A549 (cell line): Measurements from ENCODE around the gene XPOT. TPM values are rescaled to one million over a fixed set of nuclear protein-coding genes. Genes with fewer than 3 reads are reported as not detected.
A peak's percentile ranks its signal among the peaks of the same experiment; 100 is the strongest.

ENCODE experiments used
- CBX8 ChIP-seq: fragments of 200-600 bp; sonication (generic); IDR thresholded peaks from 2 replicates; pipeline ENCODE4 v1.6.1; 2016
- CTCF ChIP-seq: fragments of >200 bp; sonication (Bioruptor Twin); formaldehyde crosslinking; IDR thresholded peaks from 3 replicates; pipeline ENCODE4 v1.5.1; 2016
- EP300 ChIP-seq, 2 experiments: fragments of >200 bp; sonication (Bioruptor Twin); formaldehyde crosslinking; IDR thresholded peaks; 2 replicates in 1 of 2; 3 replicates in 1 of 2; pipeline ENCODE4 v1.6.1; 2016 to 2017
- ESRRA ChIP-seq: fragments of 150-350 bp; IDR thresholded peaks from 2 replicates; pipeline ENCODE4 v1.6.1; 2014; ENCODE audit warnings: mild to moderate bottlenecking, low read length, borderline replicate concordance
- FOSB ChIP-seq: fragments of 250-450 bp; sonication (Bioruptor Pico); IDR thresholded peaks from 2 replicates; pipeline ENCODE4 v1.5.0; 2020; ENCODE audit warnings: mild to moderate bottlenecking, moderate library complexity
- FOSL2 ChIP-seq, 2 experiments: fragments of 450-650 bp in 1 of 2; fragments of >200 bp in 1 of 2; sonication (Bioruptor Twin) in 1 of 2; formaldehyde crosslinking; IDR thresholded peaks; 2 replicates each; pipeline versions ENCODE4 v1.5.0 to v1.6.1; 2016 to 2020; ENCODE audit warnings: mild to moderate bottlenecking in 1 of 2, moderate library complexity in 1 of 2
- HDAC2 ChIP-seq: fragments of 200-600 bp; sonication (generic); IDR thresholded peaks from 2 replicates; pipeline ENCODE4 v1.6.1; 2016
- HES2 ChIP-seq: fragments of >200 bp; sonication (Bioruptor Twin); formaldehyde crosslinking; IDR thresholded peaks from 2 replicates; pipeline ENCODE4 v1.6.1; 2016
- HEYL ChIP-seq: fragments of 250-450 bp; sonication (Bioruptor Pico); IDR thresholded peaks from 2 replicates; pipeline ENCODE4 v1.8.0; 2021; ENCODE audit warnings: mild to moderate bottlenecking, moderate library complexity
- HOXA7 ChIP-seq: fragments of 250-450 bp; sonication (Bioruptor Pico); IDR thresholded peaks from 2 replicates; pipeline ENCODE4 v1.5.0; 2020; ENCODE audit warnings: mild to moderate bottlenecking, moderate library complexity
- HOXB13 ChIP-seq: fragments of 250-450 bp; sonication (Bioruptor Pico); IDR thresholded peaks from 2 replicates; pipeline ENCODE4 v1.5.0; 2020; ENCODE audit warnings: low read depth, mild to moderate bottlenecking, moderate library complexity
- HOXB5 ChIP-seq: fragments of 250-450 bp; sonication (Bioruptor Pico); IDR thresholded peaks from 2 replicates; pipeline ENCODE4 v1.5.0; 2020; ENCODE audit warnings: mild to moderate bottlenecking, moderate library complexity
- JUN ChIP-seq, 2 experiments: fragments of >200 bp; sonication (Bioruptor Twin); formaldehyde crosslinking; IDR thresholded peaks; 2 replicates in 1 of 2; 3 replicates in 1 of 2; pipeline ENCODE4 v1.6.1; 2016 to 2017
- JUNB ChIP-seq: fragments of >200 bp; sonication (Bioruptor Twin); formaldehyde crosslinking; IDR thresholded peaks from 2 replicates; pipeline ENCODE4 v1.6.1; 2016
- KDM1A ChIP-seq: fragments of 200-600 bp; sonication (generic); IDR thresholded peaks from 2 replicates; pipeline ENCODE4 v1.6.1; 2016; ENCODE audit warnings: low read depth, mild to moderate bottlenecking
- KDM5A ChIP-seq: fragments of 200-600 bp; sonication (generic); IDR thresholded peaks from 2 replicates; pipeline ENCODE4 v1.6.1; 2016; ENCODE audit warnings: antibody characterized with exemption, mild to moderate bottlenecking
- MYC ChIP-seq: IDR thresholded peaks from 2 replicates; pipeline ENCODE4 v1.6.1; 2012; ENCODE audit warnings: mild to moderate bottlenecking, inconsistent platforms, low read length, improper control_type of control experiment, borderline replicate concordance
- NFE2L2 ChIP-seq: fragments of 150-350 bp; conservative IDR thresholded peaks from 2 replicates; pipeline ENCODE4 v1.6.1; 2014; ENCODE audit warnings: low read length
- NPAS2 ChIP-seq: fragments of 250-450 bp; sonication (Bioruptor Pico); IDR thresholded peaks from 2 replicates; pipeline ENCODE4 v1.8.0; 2022; ENCODE audit warnings: mild to moderate bottlenecking, moderate library complexity, borderline replicate concordance
- POLR2A ChIP-seq: IDR thresholded peaks from 2 replicates; pipeline ENCODE4 v1.6.1; 2012; ENCODE audit warnings: mild to moderate bottlenecking, low read length
- POLR2AphosphoS2 ChIP-seq: conservative IDR thresholded peaks from 2 replicates; pipeline ENCODE4 v1.6.1; 2012; ENCODE audit warnings: low read length, improper control_type of control experiment, inconsistent platforms
- TFCP2L1 ChIP-seq: fragments of 250-450 bp; sonication (Bioruptor Pico); IDR thresholded peaks from 2 replicates; pipeline ENCODE4 v1.5.0; 2021; ENCODE audit warnings: mild to moderate bottlenecking
- ZC3H11A ChIP-seq: fragments of 450-650 bp; IDR thresholded peaks from 2 replicates; pipeline ENCODE4 v1.6.1; 2014; ENCODE audit warnings: antibody characterized with exemption, mild to moderate bottlenecking
- ZFP36 ChIP-seq: fragments of 450-650 bp; IDR thresholded peaks from 2 replicates; pipeline ENCODE4 v1.6.1; 2014; ENCODE audit warnings: borderline replicate concordance; ENCODE audit not compliant: partially characterized antibody
- ZSCAN20 ChIP-seq: fragments of 250-450 bp; sonication (Bioruptor Pico); IDR thresholded peaks from 2 replicates; pipeline ENCODE4 v1.8.0; 2022; ENCODE audit warnings: mild to moderate bottlenecking, moderate library complexity
- polyA plus RNA-seq, 4 experiments: library from polyadenylated mRNA; depleted of rRNA in 3 of 4; stranded (reverse); fragments of >200 nt; fragmentation: RNase III in 1 of 4; extraction: RNeasy Plus Mini Kit Qiagen cat#74134 plus additional on column Dnase treatment in 1 of 4; gene quantifications; 2 replicates in 3 of 4; 3 replicates in 1 of 4; pipeline ENCODE4 v1.2.3, GENCODE V29; 2011 to 2017
- TF ChIP-seq, protein P1 (sequence below): fragments of 250-450 bp; sonication (Bioruptor Pico); IDR thresholded peaks from 2 replicates; pipeline ENCODE4 v1.5.0; 2020; ENCODE audit warnings: low read depth, mild to moderate bottlenecking, moderate library complexity
- TF ChIP-seq, protein P2 (sequence below): fragments of 450-650 bp; IDR thresholded peaks from 2 replicates; pipeline ENCODE4 v1.6.1; 2014; ENCODE audit warnings: antibody characterized with exemption
- TF ChIP-seq, protein P3 (sequence below): fragments of 250-450 bp; sonication (Bioruptor Pico); IDR thresholded peaks from 2 replicates; pipeline ENCODE4 v1.5.0; 2021; ENCODE audit warnings: mild to moderate bottlenecking, moderate library complexity, borderline replicate concordance
- TF ChIP-seq, protein P4 (sequence below): fragments of >200 bp; sonication (Bioruptor Twin); formaldehyde crosslinking; IDR thresholded peaks from 3 replicates; pipeline ENCODE4 v1.6.1; 2016
- TF ChIP-seq, protein P5 (sequence below): IDR thresholded peaks from 2 replicates; pipeline ENCODE4 v1.6.1; 2012

The XPOT gene
- polyA plus RNA-seq, 2 of the 4 experiments (the other 2 are of a cell fraction) = 65.9 to 229 TPM

DNA sequence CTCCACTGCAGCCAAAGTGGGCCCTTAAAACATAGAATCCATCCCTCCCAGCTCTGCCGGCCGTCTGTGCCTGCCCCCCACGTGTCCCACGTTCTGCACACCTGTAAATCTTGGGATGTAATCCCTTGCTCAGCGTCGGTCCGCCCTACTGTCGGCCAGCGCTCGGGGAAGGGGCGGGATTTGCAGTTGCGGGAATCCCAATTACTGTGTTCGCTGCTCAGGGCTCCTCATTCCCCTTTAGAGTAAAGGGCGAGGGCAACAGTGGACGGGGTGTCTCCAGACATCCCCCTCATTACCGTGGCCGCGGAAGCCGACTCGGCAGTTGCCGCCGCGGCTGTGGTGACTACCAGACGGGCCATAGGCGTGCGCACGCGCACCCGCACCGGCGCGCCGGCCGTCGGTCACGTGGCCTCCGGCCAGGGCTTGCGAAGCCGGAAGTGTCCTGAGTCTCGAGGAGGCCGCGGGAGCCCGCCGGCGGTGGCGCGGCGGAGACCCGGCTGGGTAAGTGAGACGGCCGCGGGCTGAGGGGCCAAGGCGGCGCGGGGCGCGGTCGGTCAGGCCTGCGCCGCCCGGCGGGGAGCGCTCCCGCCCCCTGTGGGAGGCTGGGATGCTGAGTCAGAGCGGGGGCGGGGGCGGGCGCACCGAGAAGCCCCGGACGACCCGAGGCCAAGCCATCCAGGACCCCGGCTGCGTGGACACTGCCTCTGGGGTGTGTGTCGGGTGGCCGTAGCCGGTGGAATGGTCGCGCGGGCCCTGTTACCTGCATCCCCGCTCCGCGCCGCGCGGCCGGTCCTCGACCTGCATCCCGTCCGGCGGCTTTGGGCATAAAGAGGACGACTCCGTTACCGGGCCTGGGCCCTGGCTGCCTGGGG is 47.7 kb downstream of the XPOT start, which contains the start of gene TBK1 (continued):
- TF ChIP-seq, protein P1, sequence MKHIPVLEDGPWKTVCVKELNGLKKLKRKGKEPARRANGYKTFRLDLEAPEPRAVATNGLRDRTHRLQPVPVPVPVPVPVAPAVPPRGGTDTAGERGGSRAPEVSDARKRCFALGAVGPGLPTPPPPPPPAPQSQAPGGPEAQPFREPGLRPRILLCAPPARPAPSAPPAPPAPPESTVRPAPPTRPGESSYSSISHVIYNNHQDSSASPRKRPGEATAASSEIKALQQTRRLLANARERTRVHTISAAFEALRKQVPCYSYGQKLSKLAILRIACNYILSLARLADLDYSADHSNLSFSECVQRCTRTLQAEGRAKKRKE = no peak
- peak; percentile 94 for TF ChIP-seq POLR2A
- no peak for TF ChIP-seq ESRRA
- no peak for TF ChIP-seq ZC3H11A
- TF ChIP-seq, protein P2, sequence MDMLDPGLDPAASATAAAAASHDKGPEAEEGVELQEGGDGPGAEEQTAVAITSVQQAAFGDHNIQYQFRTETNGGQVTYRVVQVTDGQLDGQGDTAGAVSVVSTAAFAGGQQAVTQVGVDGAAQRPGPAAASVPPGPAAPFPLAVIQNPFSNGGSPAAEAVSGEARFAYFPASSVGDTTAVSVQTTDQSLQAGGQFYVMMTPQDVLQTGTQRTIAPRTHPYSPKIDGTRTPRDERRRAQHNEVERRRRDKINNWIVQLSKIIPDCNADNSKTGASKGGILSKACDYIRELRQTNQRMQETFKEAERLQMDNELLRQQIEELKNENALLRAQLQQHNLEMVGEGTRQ = peak; percentile 91
- TF ChIP-seq HOXA7 (CRISPR knock-in tag) = peak; percentile 84
- TF ChIP-seq CBX8 = no peak
- TF ChIP-seq KDM5A = no peak
- TF ChIP-seq ZSCAN20 (CRISPR knock-in tag) = no peak
- no peak for TF ChIP-seq HOXB13 (CRISPR knock-in tag)
- peak; percentile 76; the same call in 1 of the 2 replicates for TF ChIP-seq TFCP2L1 (CRISPR knock-in tag)
- no peak for TF ChIP-seq HES2
- TF ChIP-seq POLR2AphosphoS2 = no peak
- no peak for TF ChIP-seq FOSL2 (IDR thresholded peaks at IDR 0.05)
- TF ChIP-seq FOSL2 (CRISPR knock-in tag; IDR thresholded peaks at IDR 0.05) = peak; percentile 69
- TF ChIP-seq HEYL = no peak
- TF ChIP-seq HOXB5 = peak; percentile 34; the same call in 1 of the 2 replicates
- no peak for TF ChIP-seq KDM1A
- no peak for TF ChIP-seq CTCF
- peak; percentile 38; the same call in 1 of the 2 replicates for TF ChIP-seq MYC
- TF ChIP-seq EP300 (IDR thresholded peaks at IDR 0.05) = no peak
- TF ChIP-seq NFE2L2 = no peak
- peak; percentile 95 for TF ChIP-seq NPAS2 (CRISPR knock-in tag)
- no peak for TF ChIP-seq JUNB
- no peak for TF ChIP-seq HDAC2
- TF ChIP-seq, protein P3, sequence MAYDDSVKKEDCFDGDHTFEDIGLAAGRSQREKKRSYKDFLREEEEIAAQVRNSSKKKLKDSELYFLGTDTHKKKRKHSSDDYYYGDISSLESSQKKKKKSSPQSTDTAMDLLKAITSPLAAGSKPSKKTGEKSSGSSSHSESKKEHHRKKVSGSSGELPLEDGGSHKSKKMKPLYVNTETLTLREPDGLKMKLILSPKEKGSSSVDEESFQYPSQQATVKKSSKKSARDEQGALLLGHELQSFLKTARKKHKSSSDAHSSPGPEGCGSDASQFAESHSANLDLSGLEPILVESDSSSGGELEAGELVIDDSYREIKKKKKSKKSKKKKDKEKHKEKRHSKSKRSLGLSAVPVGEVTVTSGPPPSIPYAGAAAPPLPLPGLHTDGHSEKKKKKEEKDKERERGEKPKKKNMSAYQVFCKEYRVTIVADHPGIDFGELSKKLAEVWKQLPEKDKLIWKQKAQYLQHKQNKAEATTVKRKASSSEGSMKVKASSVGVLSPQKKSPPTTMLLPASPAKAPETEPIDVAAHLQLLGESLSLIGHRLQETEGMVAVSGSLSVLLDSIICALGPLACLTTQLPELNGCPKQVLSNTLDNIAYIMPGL (CRISPR knock-in tag) = no peak
- peak; percentile 20 to 74; a peak in 4 of 5 replicates for TF ChIP-seq JUN (IDR thresholded peaks at IDR 0.05)
- no peak for TF ChIP-seq ZFP36
- TF ChIP-seq, protein P4, sequence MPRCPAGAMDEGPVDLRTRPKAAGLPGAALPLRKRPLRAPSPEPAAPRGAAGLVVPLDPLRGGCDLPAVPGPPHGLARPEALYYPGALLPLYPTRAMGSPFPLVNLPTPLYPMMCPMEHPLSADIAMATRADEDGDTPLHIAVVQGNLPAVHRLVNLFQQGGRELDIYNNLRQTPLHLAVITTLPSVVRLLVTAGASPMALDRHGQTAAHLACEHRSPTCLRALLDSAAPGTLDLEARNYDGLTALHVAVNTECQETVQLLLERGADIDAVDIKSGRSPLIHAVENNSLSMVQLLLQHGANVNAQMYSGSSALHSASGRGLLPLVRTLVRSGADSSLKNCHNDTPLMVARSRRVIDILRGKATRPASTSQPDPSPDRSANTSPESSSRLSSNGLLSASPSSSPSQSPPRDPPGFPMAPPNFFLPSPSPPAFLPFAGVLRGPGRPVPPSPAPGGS = peak; percentile 84; the same call in 2 of the 3 replicates
- TF ChIP-seq, protein P5, sequence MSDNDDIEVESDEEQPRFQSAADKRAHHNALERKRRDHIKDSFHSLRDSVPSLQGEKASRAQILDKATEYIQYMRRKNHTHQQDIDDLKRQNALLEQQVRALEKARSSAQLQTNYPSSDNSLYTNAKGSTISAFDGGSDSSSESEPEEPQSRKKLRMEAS = peak; percentile 86
- TF ChIP-seq FOSB (CRISPR knock-in tag) = peak; percentile 79; the same call in 1 of the 2 replicates
